ENCODE results near the gene KRTAP10-2.

Gene KRTAP10-2

DNA sequence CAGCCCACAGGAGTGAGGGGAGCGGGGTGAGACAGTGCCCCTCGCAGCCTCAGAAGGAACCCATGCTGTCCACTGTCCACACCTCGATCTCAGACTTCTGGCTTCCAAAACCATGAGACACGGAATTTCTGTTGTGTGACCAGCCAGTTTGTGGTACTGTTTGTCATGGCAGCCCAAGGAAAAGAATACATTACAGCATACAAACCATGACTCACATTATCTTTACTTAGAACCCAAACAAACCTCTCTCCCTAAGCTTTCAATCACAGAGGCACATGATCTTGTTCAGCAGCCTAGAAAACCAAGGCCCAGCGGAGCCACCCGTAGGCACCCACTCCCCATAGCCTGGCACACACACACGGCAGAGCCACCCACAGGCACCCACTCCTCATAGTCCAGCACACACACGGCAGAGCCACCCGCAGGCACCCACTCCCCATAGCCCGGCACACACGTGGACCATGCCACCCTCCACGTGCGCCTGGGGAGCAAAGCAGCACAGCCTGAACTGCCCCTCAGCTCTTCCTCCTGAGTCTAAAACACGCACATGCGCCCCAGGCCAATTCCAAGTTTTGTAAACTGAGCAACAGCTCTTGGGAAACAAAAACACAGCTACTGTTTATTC lies 21.8 kb upstream of the KRTAP10-2 start:
- H3K4me3 ChIP-seq (replicated peaks; ENCODE audit: low read depth, low read length): no peak overlapping the region
- TF ChIP-seq, protein P1, sequence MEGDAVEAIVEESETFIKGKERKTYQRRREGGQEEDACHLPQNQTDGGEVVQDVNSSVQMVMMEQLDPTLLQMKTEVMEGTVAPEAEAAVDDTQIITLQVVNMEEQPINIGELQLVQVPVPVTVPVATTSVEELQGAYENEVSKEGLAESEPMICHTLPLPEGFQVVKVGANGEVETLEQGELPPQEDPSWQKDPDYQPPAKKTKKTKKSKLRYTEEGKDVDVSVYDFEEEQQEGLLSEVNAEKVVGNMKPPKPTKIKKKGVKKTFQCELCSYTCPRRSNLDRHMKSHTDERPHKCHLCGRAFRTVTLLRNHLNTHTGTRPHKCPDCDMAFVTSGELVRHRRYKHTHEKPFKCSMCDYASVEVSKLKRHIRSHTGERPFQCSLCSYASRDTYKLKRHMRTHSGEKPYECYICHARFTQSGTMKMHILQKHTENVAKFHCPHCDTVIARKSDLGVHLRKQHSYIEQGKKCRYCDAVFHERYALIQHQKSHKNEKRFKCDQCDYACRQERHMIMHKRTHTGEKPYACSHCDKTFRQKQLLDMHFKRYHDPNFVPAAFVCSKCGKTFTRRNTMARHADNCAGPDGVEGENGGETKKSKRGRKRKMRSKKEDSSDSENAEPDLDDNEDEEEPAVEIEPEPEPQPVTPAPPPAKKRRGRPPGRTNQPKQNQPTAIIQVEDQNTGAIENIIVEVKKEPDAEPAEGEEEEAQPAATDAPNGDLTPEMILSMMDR (IDR thresholded peaks at IDR 0.05; ENCODE audit: low read depth, low read length, missing control alignments): no peak
- no peak for DNase-seq (ENCODE audit: extremely low read depth, low read depth)

DNA sequence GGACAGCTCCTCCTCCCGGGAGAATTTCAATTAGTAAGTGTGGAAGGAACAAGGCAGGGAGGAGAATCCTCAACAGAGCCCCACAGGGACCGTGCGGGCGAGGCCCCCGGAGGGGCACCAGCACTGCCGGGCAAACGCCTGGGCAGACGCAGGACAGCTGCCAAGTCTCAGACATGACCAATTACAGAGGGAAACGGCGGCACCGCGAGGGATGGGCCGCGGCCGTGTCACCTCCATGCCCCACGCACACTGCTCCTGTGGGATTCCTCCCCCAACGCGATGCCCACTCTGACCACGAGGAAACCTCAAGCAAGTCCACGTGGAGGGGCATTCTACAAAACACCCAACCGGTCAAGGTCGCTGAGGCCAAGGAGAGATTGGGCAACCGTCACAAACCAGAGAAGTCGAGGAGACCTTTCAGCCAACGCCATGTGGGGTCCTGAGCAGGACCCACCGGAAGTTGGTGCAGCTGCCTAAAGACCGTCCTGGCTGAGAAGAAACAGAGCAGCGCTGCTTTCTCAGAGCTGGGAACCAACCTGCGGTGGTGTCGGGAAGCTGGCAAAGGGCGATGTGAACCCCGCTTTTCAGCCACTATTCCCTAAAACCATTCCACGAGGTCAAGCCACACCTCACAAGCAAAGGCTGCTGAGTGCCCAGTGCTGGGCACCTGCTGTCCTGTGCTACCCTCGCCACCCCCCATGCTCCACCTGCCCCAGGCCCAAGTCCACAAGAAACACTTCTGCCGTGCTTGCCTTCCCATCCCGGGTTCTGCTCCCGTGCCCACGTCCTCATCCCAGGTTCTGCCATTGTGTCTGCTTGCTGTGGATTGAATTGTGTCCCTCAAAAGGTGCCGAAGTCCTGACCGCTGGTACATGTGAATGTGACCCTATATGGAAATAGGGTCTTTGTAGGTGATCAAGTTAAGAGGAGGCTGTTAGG lies 20.8 kb upstream of the KRTAP10-2 start:
- H3K4me3 ChIP-seq (replicated peaks; ENCODE audit: low read depth, low read length): no peak overlapping the region
- TF ChIP-seq, protein P1 (IDR thresholded peaks at IDR 0.05; ENCODE audit: low read depth, low read length, missing control alignments): no peak
- no peak for DNase-seq (ENCODE audit: extremely low read depth, low read depth)

DNA sequence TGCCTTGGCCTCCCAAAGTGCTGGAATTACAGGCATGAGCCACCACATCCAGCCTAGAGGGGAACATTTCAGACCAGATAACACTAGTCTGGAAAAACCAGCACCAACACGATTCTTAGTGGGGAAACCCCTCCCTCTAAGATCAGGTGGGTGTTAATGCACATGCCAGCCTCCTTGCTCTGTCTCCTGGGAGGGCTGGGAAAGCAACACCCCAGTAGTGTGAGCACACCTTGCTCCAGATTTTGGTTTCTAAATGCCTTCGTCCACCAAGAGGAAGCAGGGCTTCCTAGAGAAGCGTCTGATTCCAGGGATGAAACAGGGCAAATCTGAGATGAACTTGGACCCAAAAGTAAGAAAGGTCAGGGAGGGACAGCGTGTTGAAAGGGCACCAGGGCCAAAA lies 20.0 kb upstream of the KRTAP10-2 start:
- TF ChIP-seq, protein P1 (IDR thresholded peaks at IDR 0.05; ENCODE audit: low read depth, low read length, missing control alignments): no peak
- no peak for DNase-seq (ENCODE audit: extremely low read depth, low read depth)
- no peak overlapping the region for H3K4me3 ChIP-seq (replicated peaks; ENCODE audit: low read depth, low read length)

DNA sequence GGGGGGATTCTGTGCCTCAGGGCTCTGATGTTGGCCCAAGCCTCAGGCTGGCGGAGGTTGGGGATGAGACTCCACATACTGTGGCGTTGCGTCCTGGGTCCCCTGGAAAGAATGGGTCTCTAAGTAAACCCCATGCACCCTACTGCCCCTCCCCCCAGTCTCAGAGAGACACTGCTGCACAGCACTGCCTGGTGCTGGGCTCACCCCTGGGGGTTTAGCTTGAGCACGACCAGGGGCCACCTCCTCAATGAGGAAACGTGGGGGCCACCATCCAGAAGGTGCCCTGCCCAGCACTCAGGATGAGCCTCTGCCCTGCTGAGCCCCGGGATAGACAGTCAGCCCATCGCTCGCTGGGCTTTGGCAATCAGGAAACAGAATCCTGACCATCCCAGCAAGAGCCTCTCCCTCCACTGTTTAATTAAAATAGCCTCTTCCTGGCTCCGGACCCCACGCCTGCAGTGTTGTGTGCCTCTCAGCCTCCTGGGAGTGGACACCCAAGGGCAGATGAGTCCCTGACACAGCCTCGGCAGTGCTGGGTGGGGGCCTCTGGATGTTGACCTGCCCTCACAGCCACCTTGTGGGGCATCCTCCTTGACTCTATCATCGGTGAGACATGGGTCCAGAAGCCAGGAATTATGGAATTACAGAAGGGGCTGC lies 18.7 kb upstream of the KRTAP10-2 start:
- H3K4me3 ChIP-seq (replicated peaks; ENCODE audit: low read depth, low read length): no peak overlapping the region
- DNase-seq (ENCODE audit: extremely low read depth, low read depth): no peak
- TF ChIP-seq, protein P1 (IDR thresholded peaks at IDR 0.05; ENCODE audit: low read depth, low read length, missing control alignments): no peak

DNA sequence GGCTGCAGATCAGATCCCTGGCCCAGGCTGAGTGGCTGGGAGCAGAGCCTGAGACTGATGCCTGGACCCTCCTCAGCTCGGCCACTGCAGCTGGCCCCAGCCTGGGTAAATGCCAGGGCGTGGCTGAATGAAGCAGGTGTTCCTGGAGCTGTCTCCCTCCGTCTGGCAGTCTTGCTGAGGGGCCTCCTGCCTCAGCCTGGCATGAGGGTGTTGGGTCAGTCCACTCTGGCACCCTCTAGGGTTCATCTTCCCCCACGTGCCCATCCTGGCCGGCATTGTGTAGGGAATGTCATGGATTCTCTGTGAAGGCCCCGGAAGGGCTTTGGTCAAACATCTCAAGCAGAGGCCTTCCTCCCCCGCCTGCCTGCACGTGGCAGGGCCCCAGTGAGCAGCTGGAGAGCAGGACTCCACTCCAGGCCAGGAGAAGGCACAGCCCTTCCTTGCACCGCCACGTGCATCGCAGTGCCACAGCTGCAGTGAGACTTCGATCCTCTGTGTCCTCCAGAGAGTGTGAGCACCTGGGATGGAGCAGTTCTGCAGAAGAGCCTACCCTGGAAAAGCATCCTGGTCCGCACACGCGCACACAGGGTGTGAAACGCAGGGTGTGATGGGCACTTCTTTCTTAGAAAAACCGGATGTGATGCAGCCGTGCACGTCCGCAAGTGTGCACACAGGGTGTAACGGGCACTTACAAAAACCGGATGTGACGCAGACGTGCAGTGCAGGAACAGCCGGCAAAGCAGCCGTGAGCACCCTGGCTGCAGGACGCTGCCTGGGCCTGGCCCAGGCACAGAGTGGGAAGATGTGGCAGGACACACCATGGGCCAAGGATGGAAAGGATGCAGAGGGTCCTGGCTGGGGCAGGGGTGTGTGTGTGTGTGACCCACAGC lies 17.6 kb upstream of the KRTAP10-2 start:
- no peak for DNase-seq (ENCODE audit: extremely low read depth, low read depth)
- no peak overlapping the region for H3K4me3 ChIP-seq (replicated peaks; ENCODE audit: low read depth, low read length)
- TF ChIP-seq, protein P1 (IDR thresholded peaks at IDR 0.05; ENCODE audit: low read depth, low read length, missing control alignments): no peak

DNA sequence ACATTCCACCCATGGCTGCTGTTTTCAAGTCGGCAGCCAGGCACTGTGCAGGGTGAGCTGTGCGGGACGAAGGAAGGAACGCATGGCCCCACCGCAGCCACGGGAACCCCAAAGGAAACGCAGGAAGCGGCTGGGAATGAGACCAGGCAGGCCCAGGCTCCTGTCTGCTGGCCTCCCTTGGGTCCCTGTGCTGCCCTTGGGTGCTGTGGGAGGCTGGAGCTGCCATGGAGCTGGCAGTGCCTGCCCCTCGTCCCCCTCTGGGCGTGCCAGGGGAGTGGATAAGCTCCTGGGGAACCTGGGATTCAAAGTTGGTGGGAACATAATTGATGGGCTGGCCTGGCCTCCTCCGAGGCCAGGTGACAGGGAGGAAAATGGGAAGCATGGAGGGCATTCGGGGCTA lies 17.0 kb upstream of the KRTAP10-2 start:
- TF ChIP-seq, protein P1 (IDR thresholded peaks at IDR 0.05; ENCODE audit: low read depth, low read length, missing control alignments): no peak
- no peak overlapping the region for H3K4me3 ChIP-seq (replicated peaks; ENCODE audit: low read depth, low read length)
- no peak for DNase-seq (ENCODE audit: extremely low read depth, low read depth)

Data from HFF-Myc (cell line).